Astrocyte (in vitro differentiated cells and primary cell): Measurements from ENCODE around the gene MAP3K20. TPM values are rescaled to one million over a fixed set of nuclear protein-coding genes. Genes with fewer than 3 reads are reported as not detected.

Source experiments
- DNase-seq: peaks from one replicate; pipeline ENCODE4 v3.0.0-alpha.2; 2010; ENCODE audit warnings: low read depth
- FAIRE-seq: peaks from 2 replicates; lab custom pipeline; 2011; peaks lifted over from hg19 to GRCh38; lab: Jason Lieb, UNC
- H2AFZ ChIP-seq: 2 replicates; pipeline ENCODE4 v1.6.0; 2012; ENCODE audit warnings: low read depth, low read length, inconsistent platforms
- H3K27ac ChIP-seq: 2 replicates; pipeline ENCODE4 v1.5.1; 2011; ENCODE audit warnings: low read depth, low read length, inconsistent platforms
- H3K27me3 ChIP-seq: 2 replicates; pipeline ENCODE4 v1.6.0; 2011; ENCODE audit warnings: low read length, inconsistent platforms; ENCODE audit not compliant: insufficient read depth
- H3K36me3 ChIP-seq: 2 replicates; pipeline ENCODE4 v1.5.1; 2011; ENCODE audit warnings: low read length, inconsistent platforms; ENCODE audit not compliant: insufficient read depth
- H3K4me1 ChIP-seq: 2 replicates; pipeline ENCODE4 v1.5.1; 2011; ENCODE audit warnings: low read length, inconsistent platforms; ENCODE audit not compliant: insufficient read depth
- H3K4me2 ChIP-seq: 2 replicates; pipeline ENCODE4 v1.6.0; 2012; ENCODE audit warnings: low read length, inconsistent platforms
- H3K4me3 ChIP-seq: 2 replicates; pipeline ENCODE4 v1.5.1; 2011; ENCODE audit warnings: low read depth, mild to moderate bottlenecking, low read length, inconsistent platforms; ENCODE audit not compliant: insufficient read depth
- H3K79me2 ChIP-seq: 2 replicates; pipeline ENCODE4 v1.6.0; 2012; ENCODE audit warnings: mild to moderate bottlenecking, low read length, inconsistent platforms; ENCODE audit not compliant: insufficient read depth
- H3K9ac ChIP-seq: 2 replicates; pipeline ENCODE4 v1.6.0; 2012; ENCODE audit warnings: mild to moderate bottlenecking, low read length, inconsistent platforms
- H3K9me3 ChIP-seq: 2 replicates; pipeline ENCODE4 v1.5.1; 2012; ENCODE audit warnings: low read depth, mild to moderate bottlenecking, low read length, inconsistent platforms; ENCODE audit not compliant: insufficient read depth
- H4K20me1 ChIP-seq: 2 replicates; pipeline ENCODE4 v1.6.0; 2012; ENCODE audit warnings: low read length, inconsistent platforms; ENCODE audit not compliant: insufficient read depth
- H3K27ac Mint-ChIP-seq: one replicate; pipeline ENCODE4 v1.8.0; 2021; ENCODE audit warnings: mild to moderate bottlenecking, mixed read lengths; ENCODE audit not compliant: unreplicated experiment
- H3K27me3 Mint-ChIP-seq: one replicate; pipeline ENCODE4 v1.8.0; 2021; ENCODE audit warnings: low read depth, mixed read lengths; ENCODE audit not compliant: unreplicated experiment
- H3K36me3 Mint-ChIP-seq: one replicate; pipeline ENCODE4 v1.8.0; 2021; ENCODE audit warnings: low read depth, mixed read lengths; ENCODE audit not compliant: unreplicated experiment
- H3K4me1 Mint-ChIP-seq: one replicate; pipeline ENCODE4 v1.8.0; 2021; ENCODE audit warnings: low read depth, mixed read lengths; ENCODE audit not compliant: unreplicated experiment
- H3K4me3 Mint-ChIP-seq: one replicate; pipeline ENCODE4 v1.8.0; 2021; ENCODE audit warnings: mild to moderate bottlenecking, moderate library complexity, mixed read lengths; ENCODE audit not compliant: unreplicated experiment
- H3K9me3 Mint-ChIP-seq: one replicate; pipeline ENCODE4 v1.8.0; 2021; ENCODE audit warnings: mild to moderate bottlenecking, mixed read lengths; ENCODE audit not compliant: unreplicated experiment
- EZH2 ChIP-seq: IDR thresholded peaks from 2 replicates; pipeline ENCODE4 v1.6.1; 2012; ENCODE audit warnings: mild to moderate bottlenecking, low read length, inconsistent platforms; ENCODE audit not compliant: insufficient read depth
- total RNA-seq: library from RNA; stranded (reverse); gene quantifications from 2 replicates; pipeline ENCODE4 v1.2.1, GENCODE V29; 2021
- TF ChIP-seq, protein P1 (sequence below): IDR thresholded peaks from 2 replicates; pipeline ENCODE4 v1.5.1; 2011; ENCODE audit warnings: low read depth, mild to moderate bottlenecking, inconsistent platforms, low read length, moderate library complexity; ENCODE audit not compliant: insufficient read depth

The MAP3K20 gene
- total RNA-seq, 1 donor from 2014 or later: 42.4 TPM

DNA sequence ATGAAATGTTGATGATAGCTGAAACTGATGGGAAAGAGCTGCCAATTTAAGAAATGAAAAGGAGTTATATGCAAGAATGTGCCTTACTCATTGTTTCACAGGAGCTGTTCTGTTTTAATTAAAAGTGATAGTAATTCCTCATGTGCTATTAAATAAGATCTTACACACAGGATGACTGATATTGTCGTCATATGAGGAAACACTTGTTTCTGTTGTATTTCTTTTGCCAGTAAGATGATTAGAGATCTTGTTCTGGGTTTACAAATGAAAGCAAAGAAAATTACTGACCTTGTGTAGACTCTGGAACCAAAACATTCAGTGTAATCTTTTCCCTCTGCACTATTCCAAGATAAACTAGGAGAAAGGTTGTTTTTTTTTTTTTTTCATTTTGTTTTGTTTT, 123.6 kb downstream of the MAP3K20 start:
- Histone ChIP-seq H3K4me3 (no peak overlapping the region), H3K9ac (no peak overlapping the region), H2AFZ (no peak overlapping the region), H3K4me2 (no peak overlapping the region), H3K9me3 (no peaks in the 10 kb centered on the region), H4K20me1 (no peaks in the 10 kb centered on the region), H3K4me1 (no peaks in the 10 kb centered on the region), H3K79me2 (no peaks in the 10 kb centered on the region), H3K27ac (no peak overlapping the region), H3K27me3 (no peaks in the 10 kb centered on the region), H3K36me3 (peaks cover 12% of the 10 kb centered on the region)
- no peaks in the 10 kb centered on the region for H3K27me3 Mint-ChIP-seq
- no peak for DNase-seq
- peaks cover 14% of the 10 kb centered on the region for H3K4me1 Mint-ChIP-seq
- no peak for FAIRE-seq
- H3K36me3 Mint-ChIP-seq: peaks cover 3% of the 10 kb centered on the region
- H3K27ac Mint-ChIP-seq: no peak overlapping the region
- TF ChIP-seq EZH2: no peak
- TF ChIP-seq, protein P1, sequence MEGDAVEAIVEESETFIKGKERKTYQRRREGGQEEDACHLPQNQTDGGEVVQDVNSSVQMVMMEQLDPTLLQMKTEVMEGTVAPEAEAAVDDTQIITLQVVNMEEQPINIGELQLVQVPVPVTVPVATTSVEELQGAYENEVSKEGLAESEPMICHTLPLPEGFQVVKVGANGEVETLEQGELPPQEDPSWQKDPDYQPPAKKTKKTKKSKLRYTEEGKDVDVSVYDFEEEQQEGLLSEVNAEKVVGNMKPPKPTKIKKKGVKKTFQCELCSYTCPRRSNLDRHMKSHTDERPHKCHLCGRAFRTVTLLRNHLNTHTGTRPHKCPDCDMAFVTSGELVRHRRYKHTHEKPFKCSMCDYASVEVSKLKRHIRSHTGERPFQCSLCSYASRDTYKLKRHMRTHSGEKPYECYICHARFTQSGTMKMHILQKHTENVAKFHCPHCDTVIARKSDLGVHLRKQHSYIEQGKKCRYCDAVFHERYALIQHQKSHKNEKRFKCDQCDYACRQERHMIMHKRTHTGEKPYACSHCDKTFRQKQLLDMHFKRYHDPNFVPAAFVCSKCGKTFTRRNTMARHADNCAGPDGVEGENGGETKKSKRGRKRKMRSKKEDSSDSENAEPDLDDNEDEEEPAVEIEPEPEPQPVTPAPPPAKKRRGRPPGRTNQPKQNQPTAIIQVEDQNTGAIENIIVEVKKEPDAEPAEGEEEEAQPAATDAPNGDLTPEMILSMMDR: no peak
- H3K4me3 Mint-ChIP-seq: no peak overlapping the region
- H3K9me3 Mint-ChIP-seq: no peaks in the 10 kb centered on the region

DNA sequence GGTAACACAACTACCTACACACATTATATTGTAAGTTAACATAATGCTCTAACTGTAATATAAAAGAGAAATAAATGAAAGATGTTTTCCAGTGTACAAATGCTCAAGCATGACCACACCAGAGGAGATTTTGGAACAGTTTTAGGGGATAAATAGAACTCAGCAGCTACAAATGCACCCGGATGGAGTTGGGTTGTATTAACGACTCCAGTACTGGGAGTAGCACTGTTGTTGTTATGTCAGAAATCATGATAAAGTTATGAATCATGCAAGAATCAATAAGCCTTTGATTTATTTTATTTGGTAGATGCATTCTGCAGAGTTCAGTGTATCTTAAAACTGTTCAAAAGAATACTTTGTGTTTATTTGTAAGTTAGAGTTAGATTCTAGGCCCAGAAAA, 126.9 kb downstream of the MAP3K20 start:
- peaks cover 3% of the 10 kb centered on the region for H3K36me3 Mint-ChIP-seq
- no peaks in the 10 kb centered on the region for H3K79me2 ChIP-seq
- DNase-seq: no peak
- TF ChIP-seq EZH2: no peak
- TF ChIP-seq, protein P1: no peak
- no peak overlapping the region for H3K4me3 ChIP-seq
- no peaks in the 10 kb centered on the region for H3K27me3 Mint-ChIP-seq
- no peaks in the 10 kb centered on the region for H3K27me3 ChIP-seq
- peaks cover 16% of the 10 kb centered on the region for H3K36me3 ChIP-seq
- H3K4me1 Mint-ChIP-seq: peaks cover 3% of the 10 kb centered on the region
- H3K9ac ChIP-seq: no peak overlapping the region
- H4K20me1 ChIP-seq: no peaks in the 10 kb centered on the region
- no peak overlapping the region for H3K4me3 Mint-ChIP-seq
- no peak for FAIRE-seq
- no peak overlapping the region for H3K27ac ChIP-seq
- no peaks in the 10 kb centered on the region for H3K9me3 Mint-ChIP-seq
- no peak overlapping the region for H3K4me2 ChIP-seq
- no peak overlapping the region for H3K27ac Mint-ChIP-seq
- H3K9me3 ChIP-seq: no peaks in the 10 kb centered on the region
- no peak overlapping the region for H2AFZ ChIP-seq
- H3K4me1 ChIP-seq: no peaks in the 10 kb centered on the region

DNA sequence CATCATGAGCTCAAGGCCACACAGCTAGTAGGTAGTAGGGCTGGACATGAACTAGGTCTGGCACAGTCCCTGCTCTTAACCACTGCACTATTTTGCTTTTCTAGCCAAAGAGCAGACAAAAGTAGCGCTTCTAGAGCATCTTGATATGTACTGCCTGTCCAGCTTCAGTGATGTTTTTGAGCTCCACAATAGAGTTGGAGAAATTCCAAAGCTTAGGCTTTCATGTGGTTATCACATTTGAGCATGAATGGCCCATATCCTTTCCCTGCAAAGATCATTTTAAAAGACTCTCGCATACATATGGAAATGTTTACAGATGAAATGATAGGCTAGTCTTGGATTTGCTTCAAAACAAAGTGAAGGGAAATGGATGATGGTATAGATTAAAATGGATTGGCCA, 128.7 kb downstream of the MAP3K20 start:
- no peak overlapping the region for H3K4me3 ChIP-seq
- H3K4me3 Mint-ChIP-seq: no peak overlapping the region

More for the DNA sequence above, 128.7 kb downstream of the MAP3K20 start:
- H3K27me3 Mint-ChIP-seq: no peaks in the 10 kb centered on the region
- DNase-seq (peak; percentile 31), FAIRE-seq (no peak)
- no peak overlapping the region for H3K27ac Mint-ChIP-seq
- Histone ChIP-seq H3K79me2 (no peaks in the 10 kb centered on the region), H3K9ac (no peak overlapping the region), H3K4me2 (no peak overlapping the region), H2AFZ (no peak overlapping the region), H3K27ac (no peak overlapping the region), H3K27me3 (no peaks in the 10 kb centered on the region), H3K9me3 (no peaks in the 10 kb centered on the region), H3K36me3 (peaks cover 6% of the 10 kb centered on the region), H4K20me1 (no peaks in the 10 kb centered on the region), H3K4me1 (no peaks in the 10 kb centered on the region)
- TF ChIP-seq EZH2: no peak
- TF ChIP-seq, protein P1: no peak
- peaks cover 3% of the 10 kb centered on the region for H3K4me1 Mint-ChIP-seq
- no peaks in the 10 kb centered on the region for H3K36me3 Mint-ChIP-seq
- H3K9me3 Mint-ChIP-seq: no peaks in the 10 kb centered on the region
